HT1080 (cell line): ENCODE results near the gene NDEL1. TPM values are rescaled to one million over a fixed set of nuclear protein-coding genes. Genes with fewer than 3 reads are reported as not detected.

ENCODE experiments used
- DNase-seq: peaks from one replicate; pipeline ENCODE4 v3.0.0-alpha.2; 2015; ENCODE audit warnings: low read depth
- small RNA-seq: library from RNA; depleted of rRNA; stranded (forward); fragments of <200 nt; gene quantifications from one replicate; pipeline ENCODE3, GENCODE V24; 2014
- total RNA-seq: library from RNA; depleted of rRNA; stranded (reverse); fragments of >200 nt; shearing (Covaris generic); gene quantifications from 2 replicates; pipeline ENCODE4 v1.2.3, GENCODE V29; 2014; rRNA removed

Gene NDEL1
- total RNA-seq, 1 experiment from 2014 or later: 35.4 TPM

DNA sequence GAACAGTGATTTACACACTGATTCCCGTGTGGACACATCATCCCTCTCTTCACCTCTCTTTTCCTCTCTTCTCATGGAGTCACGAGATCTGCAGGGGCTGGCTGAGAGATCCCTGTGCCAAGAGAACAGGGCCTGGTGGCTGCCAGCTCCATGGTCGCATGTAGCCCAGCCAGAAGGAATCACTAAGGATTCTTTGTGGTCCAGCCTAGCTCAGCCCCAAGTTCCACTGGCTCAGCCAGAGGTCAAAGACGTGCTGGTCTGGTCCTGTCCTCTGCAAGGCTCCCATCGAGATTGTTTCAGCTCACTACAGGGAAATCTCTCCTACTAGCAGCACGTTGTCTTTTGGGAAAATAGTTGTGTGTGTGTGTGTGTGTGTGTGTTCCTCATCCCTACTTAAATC is 66.4 kb downstream of the NDEL1 start:
- no peak for DNase-seq

DNA sequence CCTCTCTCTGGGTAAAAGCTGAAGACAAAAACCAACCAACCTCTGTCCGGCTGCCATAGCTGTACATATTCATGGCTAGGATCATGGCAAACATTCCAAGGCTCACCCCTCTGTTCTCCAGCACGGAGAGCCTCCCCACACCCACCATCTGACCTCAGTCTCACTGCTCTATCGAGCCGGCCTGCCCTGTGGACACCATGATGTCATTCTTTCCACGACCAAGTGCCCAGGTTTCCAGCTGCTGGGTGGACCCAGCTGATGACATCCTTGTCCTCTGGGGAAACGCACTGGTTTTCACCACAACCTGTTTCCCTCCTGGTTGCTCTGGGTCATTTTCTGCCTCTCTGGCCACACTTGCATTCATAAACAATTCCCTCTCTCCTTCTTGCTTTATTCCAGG is 67.7 kb downstream of the NDEL1 start:
- no peak for DNase-seq

DNA sequence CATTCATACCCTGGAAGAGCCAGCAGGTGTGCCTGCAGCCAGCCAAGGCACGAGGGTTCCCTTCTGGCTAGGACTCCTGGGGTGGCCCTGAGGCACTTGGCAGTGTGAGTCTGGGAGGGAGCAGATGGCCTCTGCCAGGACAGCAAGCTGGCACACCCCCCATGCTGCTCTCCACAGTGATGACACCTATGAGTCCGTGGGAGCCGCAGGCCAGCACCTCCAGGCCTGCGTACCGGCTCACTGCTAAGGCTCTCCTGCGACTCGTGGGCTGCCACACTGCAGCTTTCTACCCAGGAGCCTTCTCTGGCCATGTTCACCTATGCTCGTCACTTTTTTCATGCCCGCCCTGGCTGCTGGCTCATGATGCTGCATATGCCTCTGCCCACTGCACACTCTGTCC is 68.1 kb downstream of the NDEL1 start:
- DNase-seq: no peak

DNA sequence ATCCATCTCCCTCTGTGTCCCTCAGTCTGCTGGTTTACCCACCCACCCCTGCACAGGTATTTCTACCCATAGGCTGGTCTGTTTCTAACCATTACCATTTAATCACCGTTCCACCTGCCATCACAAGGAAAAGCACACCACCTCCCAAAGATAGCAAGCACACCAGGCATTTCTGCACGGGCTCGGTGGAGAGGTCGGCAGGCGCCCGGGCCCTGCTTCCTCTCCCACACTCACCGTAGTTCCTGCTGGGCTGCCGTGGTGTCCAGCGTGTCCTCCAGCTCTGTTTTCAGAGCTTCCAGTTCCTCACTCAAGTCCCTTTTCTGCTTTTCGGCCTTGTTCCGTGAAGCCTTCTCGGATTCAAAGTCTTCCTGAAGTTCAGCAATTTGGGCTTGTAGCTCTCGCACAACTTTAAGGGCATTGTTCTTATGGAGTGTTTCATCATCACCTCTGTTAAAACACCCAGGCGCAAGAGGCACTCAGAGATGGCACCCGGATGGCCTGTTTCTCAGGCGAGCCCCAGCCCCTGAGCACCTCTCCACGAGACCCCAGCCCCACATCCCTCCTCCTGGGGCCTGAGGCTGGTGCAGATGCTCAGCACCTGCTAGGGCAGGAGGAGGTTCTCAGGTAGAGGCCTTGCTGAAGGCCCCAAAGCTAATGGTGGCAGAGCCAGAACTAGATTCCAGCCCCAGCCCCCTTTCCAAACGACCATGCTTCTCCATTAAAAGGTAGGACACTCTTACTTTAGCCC is 69.0 kb downstream of the NDEL1 start:
- no peak for DNase-seq

DNA sequence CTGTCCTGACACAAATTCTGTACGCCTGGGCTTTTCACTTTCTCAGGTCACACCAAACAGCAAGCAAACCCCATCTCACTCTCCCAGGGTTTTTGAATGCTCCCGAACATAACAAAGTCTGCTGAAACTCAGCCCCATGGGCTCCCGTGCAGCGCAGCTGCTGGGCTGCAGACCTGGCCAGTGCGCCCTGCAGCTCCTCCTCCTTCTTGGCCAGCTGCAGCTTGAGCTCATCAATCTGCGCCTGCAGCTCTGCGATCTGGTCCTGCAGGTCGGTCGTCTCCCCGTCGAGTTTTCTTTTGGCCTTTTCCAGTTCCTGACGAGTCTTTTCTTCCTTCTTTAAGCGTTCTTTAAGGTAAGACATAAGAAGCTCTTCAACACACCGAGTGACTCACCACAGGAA is 70.5 kb downstream of the NDEL1 start:
- no peak for DNase-seq

DNA sequence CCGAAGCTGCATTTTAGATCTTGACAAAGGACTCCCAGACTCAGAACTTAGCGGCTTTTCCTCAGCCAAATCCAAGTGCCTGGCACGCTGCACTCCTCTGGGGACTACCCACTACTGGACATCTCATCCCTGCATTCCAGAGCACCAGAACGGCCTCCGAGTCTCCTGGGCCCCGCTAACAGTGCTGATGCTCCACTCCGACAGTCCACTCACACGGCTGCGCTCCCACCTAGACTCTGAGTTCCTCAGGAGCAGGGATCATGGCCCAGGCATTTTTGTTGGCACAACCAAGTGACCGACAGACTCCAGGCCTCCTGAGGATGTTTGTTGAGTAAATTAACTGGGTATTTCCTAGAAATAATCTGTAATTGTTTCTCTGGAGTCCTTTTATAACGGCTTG is 79.1 kb downstream of the NDEL1 start:
- no peak for DNase-seq

Small RNA genes within 50 kb of the gene (small RNA-seq; reads per million reads assigned to genes)
- gene RNU7-43P: not detected

Other genes starting within 250 kb of the NDEL1 start
- gene BORCS6, start 245.7 kb upstream of the NDEL1 start, total RNA-seq: 6.5 and 9.9 TPM in 2 replicates
- 147 and 161 TPM in 2 replicates for gene AURKB, start 225.3 kb upstream of the NDEL1 start, total RNA-seq
- 5.2 and 6.9 TPM in 2 replicates for gene CTC1, start 187.8 kb upstream of the NDEL1 start, total RNA-seq
- gene PFAS, start 186.6 kb upstream of the NDEL1 start, total RNA-seq: 55.3 and 55.4 TPM in 2 replicates
- gene RANGRF, start 147.2 kb upstream of the NDEL1 start, total RNA-seq: 13.0 and 15.9 TPM in 2 replicates
- gene SLC25A35, start 140.5 kb upstream of the NDEL1 start, total RNA-seq: 0.48 and 5.1 TPM in 2 replicates
- gene ARHGEF15, start 125.6 kb upstream of the NDEL1 start, total RNA-seq: 0.10 and 0.27 TPM in 2 replicates
- not detected in 2 replicates for gene ODF4, start 96.0 kb upstream of the NDEL1 start, total RNA-seq
- gene RPL26, start 52.7 kb upstream of the NDEL1 start, total RNA-seq: 2,438 and 3,072 TPM in 2 replicates
- not detected in 2 replicates for gene RNF222, start 38.1 kb upstream of the NDEL1 start, total RNA-seq
- gene MYH10, start 194.8 kb downstream of the NDEL1 start, total RNA-seq: 29.2 and 35.8 TPM in 2 replicates